GM12801 (cell line): Measurements from ENCODE around the gene ERC2.

Source experiments
- TF ChIP-seq, protein P1 (sequence below): IDR thresholded peaks from one replicate; pipeline ENCODE4 v1.5.1; 2011; ENCODE audit warnings: control low read depth; ENCODE audit not compliant: insufficient read length; ENCODE audit errors: extremely low read depth

The ERC2 gene

DNA sequence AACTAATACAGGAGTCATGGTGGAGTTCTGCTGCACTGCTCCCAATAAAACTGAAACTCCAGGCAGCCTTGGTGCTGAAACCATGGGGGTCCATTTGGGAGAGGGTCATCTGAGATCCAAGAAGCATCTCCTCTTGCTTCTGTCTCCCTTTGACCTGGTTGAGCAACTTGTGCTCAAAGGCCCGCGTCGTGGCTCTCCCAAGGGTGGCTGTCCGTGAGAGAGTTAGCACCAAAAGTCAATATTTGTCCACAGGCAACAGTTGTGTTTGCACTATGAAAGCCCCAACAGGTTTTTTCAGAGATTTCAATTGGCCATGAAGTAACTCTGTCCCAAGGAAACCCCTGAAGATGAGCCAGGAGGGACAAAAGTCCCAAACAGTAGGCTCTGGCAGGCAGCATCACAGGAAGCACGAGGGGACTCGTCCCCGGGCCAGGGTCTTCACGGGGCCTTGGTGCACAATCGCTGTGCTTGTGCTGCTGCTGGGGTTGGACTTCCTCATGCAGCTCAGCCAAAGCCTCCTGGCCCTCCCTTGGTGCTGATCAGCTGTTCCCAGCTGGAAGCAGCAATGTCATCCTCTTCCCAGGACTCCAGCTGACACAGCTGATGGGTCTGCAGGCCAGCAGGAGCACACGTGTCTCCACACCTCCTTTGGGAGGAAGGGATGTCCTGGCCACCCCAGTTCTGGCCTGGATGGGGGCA lies 941.8 kb downstream of the ERC2 start:
- TF ChIP-seq, protein P1, sequence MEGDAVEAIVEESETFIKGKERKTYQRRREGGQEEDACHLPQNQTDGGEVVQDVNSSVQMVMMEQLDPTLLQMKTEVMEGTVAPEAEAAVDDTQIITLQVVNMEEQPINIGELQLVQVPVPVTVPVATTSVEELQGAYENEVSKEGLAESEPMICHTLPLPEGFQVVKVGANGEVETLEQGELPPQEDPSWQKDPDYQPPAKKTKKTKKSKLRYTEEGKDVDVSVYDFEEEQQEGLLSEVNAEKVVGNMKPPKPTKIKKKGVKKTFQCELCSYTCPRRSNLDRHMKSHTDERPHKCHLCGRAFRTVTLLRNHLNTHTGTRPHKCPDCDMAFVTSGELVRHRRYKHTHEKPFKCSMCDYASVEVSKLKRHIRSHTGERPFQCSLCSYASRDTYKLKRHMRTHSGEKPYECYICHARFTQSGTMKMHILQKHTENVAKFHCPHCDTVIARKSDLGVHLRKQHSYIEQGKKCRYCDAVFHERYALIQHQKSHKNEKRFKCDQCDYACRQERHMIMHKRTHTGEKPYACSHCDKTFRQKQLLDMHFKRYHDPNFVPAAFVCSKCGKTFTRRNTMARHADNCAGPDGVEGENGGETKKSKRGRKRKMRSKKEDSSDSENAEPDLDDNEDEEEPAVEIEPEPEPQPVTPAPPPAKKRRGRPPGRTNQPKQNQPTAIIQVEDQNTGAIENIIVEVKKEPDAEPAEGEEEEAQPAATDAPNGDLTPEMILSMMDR = no peak

DNA sequence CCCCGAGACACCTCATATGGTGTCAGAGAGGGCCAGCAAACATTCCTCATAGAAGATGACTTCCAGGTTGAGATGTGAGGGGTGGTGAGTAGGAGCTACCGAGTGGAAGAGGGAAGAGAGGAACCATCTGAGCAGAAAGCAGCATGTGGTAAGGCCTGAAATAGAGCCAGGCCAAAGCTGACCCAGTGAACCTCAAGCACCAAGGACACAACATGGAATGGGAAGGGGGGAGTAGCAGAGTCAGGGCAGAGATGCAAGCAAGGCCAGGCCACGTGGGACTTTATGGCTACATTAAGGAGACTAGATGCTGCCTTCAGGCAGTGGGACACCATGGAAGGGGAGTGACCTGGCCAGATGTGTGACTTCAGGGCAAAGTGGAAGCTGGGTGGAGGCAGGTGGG lies 942.8 kb downstream of the ERC2 start:
- TF ChIP-seq, protein P1 = no peak

DNA sequence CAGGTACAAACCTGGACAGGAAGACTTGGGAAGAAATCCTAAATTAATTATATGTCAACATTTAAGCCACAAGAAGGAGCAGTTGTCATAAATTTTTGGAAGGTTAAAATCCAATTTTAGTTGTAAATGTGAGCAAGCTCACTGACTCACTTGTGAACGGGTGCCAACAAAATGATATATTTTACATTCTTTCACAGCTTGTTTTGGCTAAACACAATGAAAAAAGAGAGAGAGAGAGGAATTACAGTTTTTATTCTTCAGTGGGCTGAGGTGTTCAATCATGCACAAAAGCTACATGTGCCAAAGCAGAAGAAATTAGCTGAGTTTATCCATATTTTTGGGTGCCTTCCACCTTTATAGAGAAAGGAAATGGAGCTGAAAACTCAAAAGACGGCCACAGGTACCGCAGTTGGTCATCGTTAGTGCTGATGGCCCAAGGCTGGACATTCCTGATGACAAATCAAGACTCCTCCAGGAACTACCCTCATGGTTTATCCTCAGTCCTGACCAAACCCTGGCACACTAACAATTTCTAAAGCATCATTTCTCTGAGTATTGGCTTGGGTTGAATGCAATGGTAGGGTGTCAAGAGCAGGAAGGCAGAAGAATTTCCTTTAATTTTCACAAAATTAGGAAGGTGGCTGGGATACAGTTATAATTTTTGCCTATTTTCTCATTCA lies 943.6 kb downstream of the ERC2 start:
- TF ChIP-seq, protein P1 = no peak

DNA sequence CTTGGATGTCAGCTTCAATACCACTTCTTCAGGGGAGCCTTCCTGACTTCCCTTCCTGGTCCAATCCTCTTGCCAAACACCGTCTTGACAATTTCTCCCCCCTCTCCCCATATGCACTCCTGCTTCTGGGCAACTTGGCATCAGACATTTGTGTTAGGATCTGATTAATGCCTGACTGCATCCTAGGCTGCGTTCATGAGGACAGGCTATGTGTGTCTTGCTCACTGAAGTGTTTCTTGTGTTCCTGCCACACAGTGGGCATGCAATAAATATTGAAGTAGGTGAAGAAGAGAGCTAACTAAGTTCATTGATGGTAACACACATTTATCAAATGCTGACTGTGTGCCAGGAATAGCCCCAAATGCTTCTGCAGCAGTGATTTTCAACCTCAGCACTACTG lies 944.8 kb downstream of the ERC2 start:
- TF ChIP-seq, protein P1 = no peak

DNA sequence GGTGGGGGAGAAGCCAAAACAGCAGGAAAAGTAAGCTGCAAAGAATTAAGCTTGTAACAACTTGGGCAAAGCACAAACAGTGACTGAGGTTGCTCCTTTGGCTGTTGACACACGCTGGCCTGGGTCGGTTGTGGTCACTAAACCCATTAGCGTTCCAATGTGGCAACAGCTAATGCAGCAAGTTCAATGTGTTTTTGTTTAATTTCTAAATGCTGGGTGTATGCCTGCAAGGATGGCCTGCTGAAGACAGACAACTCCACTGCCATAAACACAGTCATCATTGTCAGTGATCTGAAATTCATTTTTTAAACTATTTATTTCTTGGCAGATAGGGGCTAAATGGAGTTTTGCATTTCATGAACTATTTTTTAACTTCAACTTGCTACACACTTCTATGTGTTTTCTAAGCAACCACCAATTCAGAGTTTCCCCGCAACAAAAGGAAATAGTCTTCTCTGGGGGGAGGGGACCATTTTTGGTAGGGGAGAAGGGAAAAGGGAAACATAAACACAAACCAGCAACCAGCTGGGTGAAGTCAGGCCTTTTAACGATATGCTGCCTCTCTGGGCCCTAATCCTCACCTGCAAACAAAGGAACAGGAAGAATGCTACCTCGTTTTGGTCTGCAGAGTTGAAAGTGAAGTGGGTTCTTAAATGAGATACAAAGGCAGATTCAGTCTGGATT lies 946.4 kb downstream of the ERC2 start:
- TF ChIP-seq, protein P1 = no peak

DNA sequence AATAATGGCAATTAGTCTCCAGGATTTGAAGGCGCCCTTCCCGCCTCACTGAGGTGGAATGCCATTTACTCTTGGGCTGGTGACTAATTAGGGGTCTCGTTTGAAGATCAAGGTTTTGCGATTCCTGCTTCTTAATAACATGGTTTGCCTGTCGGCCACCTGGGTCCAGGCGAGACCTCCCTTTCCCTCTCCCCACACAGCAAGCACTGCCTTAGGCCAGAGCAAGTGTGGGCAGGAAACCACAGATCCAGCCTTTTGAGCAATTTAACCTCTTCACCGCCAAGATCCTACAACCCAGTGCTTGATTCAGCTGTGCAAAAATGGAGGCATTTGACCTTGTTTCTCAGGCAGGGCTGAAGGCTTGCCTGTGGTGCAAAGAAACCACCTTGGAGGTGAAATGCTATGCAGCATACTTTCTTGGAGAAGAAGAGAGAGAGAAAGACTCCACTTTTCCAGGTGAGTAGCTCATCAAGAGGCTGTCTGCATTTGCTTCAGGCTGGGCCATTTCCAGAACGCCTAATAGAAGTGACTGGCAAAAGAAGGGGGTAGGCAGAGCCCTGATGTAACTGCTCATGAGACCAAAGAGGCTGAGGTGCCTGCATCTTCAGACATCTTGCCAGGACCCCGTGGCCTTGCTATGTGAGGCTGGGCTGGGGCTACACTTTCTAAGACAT lies 947.1 kb downstream of the ERC2 start:
- TF ChIP-seq, protein P1 = no peak

DNA sequence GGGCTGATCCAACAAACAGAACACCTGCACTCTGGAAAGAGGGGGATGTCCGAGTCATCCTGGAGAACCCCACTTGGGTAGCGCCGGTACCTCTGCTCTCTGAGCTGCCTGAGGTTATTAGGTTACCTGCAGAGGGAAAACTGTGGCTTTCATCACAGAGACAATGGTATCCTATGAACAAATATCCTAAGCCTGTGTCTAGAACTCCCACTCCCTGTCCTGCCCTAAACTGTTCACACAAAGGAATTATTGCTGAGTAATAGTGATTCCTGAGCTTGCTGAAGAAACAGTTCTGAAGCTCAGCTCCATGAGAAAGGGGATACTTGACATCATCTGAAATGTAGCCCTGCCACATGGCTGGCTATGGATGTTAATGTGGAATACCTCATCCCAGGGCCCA lies 949.2 kb downstream of the ERC2 start:
- TF ChIP-seq, protein P1 = no peak
